Measurements from ENCODE around the gene DMBT1. TPM values are rescaled to one million over a fixed set of nuclear protein-coding genes. Genes with fewer than 3 reads are reported as not detected.

Gene DMBT1
- total RNA-seq, 1 experiment from 2014 or later = 0.13 TPM

GRCh38 chr10:122657729-122658128 lies 97.2 kb downstream of the DMBT1 start:
- ChIA-PET CTCF (interaction anchor here (1.0 to 2.5 kb wide), 4 partner anchors 9 to 378 kb away, joined by 3 to 17 read pairs (median 4); no protein-coding TSS in a partner anchor), POLR2A (no interaction called here)
- H3K9me3 Mint-ChIP-seq = no peaks in the 10 kb centered on the region
- ATAC-seq (no peak), DNase-seq (ENCODE audit: low spot score) (no peak)
- H3K4me1 Mint-ChIP-seq = no peaks in the 10 kb centered on the region; the same call in 1 of the 2 replicates
- TF ChIP-seq GRHL2 (CRISPR knock-in tag; IDR thresholded peaks at IDR 0.05; ENCODE audit: insufficient replicate concordance, severe bottlenecking) = no peak
- TF ChIP-seq CBFB (CRISPR knock-in tag; IDR thresholded peaks at IDR 0.05; ENCODE audit: low read depth) = no peak
- no peak for TF ChIP-seq USF2 (CRISPR knock-in tag; IDR thresholded peaks at IDR 0.05)
- TF ChIP-seq ZNF671 (CRISPR knock-in tag; IDR thresholded peaks at IDR 0.05) = no peak
- H3K36me3 Mint-ChIP-seq = no peaks in the 10 kb centered on the region
- no peak overlapping the region for H3K4me3 Mint-ChIP-seq
- no peaks in the 10 kb centered on the region for H3K27me3 Mint-ChIP-seq (ENCODE audit: low read depth)
- H3K27ac Mint-ChIP-seq = no peak overlapping the region

- DNase-seq (ENCODE audit: low spot score) = no peak
- CTCF ChIA-PET = interaction anchor here (2.5 kb wide), 1 partner anchor 10 kb away, joined by 17 read pairs; no protein-coding TSS in a partner anchor
- no peak overlapping the region for H3K4me3 Mint-ChIP-seq
- H3K4me1 Mint-ChIP-seq = no peaks in the 10 kb centered on the region; the same call in 1 of the 2 replicates
- H3K36me3 Mint-ChIP-seq = no peaks in the 10 kb centered on the region
- no peaks in the 10 kb centered on the region for H3K9me3 Mint-ChIP-seq
- H3K27me3 Mint-ChIP-seq (ENCODE audit: low read depth) = no peaks in the 10 kb centered on the region
- POLR2A ChIA-PET = no interaction called here
- no peak for TF ChIP-seq AR (CRISPR knock-in tag; IDR thresholded peaks at IDR 0.05)
- TF ChIP-seq CDX4 (CRISPR knock-in tag; IDR thresholded peaks at IDR 0.05; ENCODE audit: borderline replicate concordance) = no peak
- no peak for TF ChIP-seq CREB1 (CRISPR knock-in tag; IDR thresholded peaks at IDR 0.05)
- ATAC-seq = no peak
- H3K27ac Mint-ChIP-seq = no peak overlapping the region
These were observed 97.9 kb downstream of the DMBT1 start for GRCh38 chr10:122658356-122659049.

- POLR2A ChIA-PET = no interaction called here
- Mint-ChIP-seq H3K4me3 (no peak overlapping the region), H3K4me1 (no peaks in the 10 kb centered on the region; the same call in 1 of the 2 replicates), H3K9me3 (no peaks in the 10 kb centered on the region), H3K27ac (no peak overlapping the region), H3K27me3 (ENCODE audit: low read depth) (no peaks in the 10 kb centered on the region), H3K36me3 (no peaks in the 10 kb centered on the region)
- no peak for DNase-seq (ENCODE audit: low spot score)
- CTCF ChIA-PET = interaction anchor here (2.5 kb wide), 1 partner anchor 10 kb away, joined by 17 read pairs; no protein-coding TSS in a partner anchor
- TF ChIP-seq TEAD4 (CRISPR knock-in tag; IDR thresholded peaks at IDR 0.05) (no peak), KAT7 (CRISPR knock-in tag; IDR thresholded peaks at IDR 0.05; ENCODE audit: borderline replicate concordance) (no peak), GTF2I (CRISPR knock-in tag; conservative IDR thresholded peaks at IDR 0.05) (no peak), ZNF425 (CRISPR knock-in tag; conservative IDR thresholded peaks at IDR 0.05) (no peak), GABPB1 (CRISPR knock-in tag; IDR thresholded peaks at IDR 0.05) (no peak), MLX (CRISPR knock-in tag; IDR thresholded peaks at IDR 0.05) (no peak)
- ATAC-seq = no peak
These were observed 98.6 kb downstream of the DMBT1 start for GRCh38 chr10:122659126-122659525.
